Suprapubic skin (tissue), 4 donors: ENCODE results near the gene FERMT1. TPM values are rescaled to one million over a fixed set of nuclear protein-coding genes. Genes with fewer than 3 reads are reported as not detected.
A peak's percentile ranks its signal among the peaks of the same experiment; 100 is the strongest.

Experiments
- DNase-seq, 2 donors: peaks; one replicate each; pipeline ENCODE4 v3.0.0-alpha.2; 2019; ENCODE audit warnings: low spot score in 2 of 2
- H3K27ac ChIP-seq: fragments of 200-600 bp; sonication (generic); one replicate; pipeline ENCODE4 v1.5.1; 2019
- H3K27me3 ChIP-seq: fragments of 200-600 bp; sonication (generic); one replicate; pipeline ENCODE4 v1.5.1; 2019
- H3K36me3 ChIP-seq: fragments of 200-600 bp; sonication (generic); one replicate; pipeline ENCODE4 v1.5.1; 2019
- H3K4me1 ChIP-seq: fragments of 200-600 bp; sonication (generic); one replicate; pipeline ENCODE4 v1.5.1; 2019
- H3K4me3 ChIP-seq: fragments of 200-600 bp; sonication (generic); one replicate; pipeline ENCODE4 v1.5.1; 2019; ENCODE audit warnings: mild to moderate bottlenecking
- H3K9me3 ChIP-seq: fragments of 200-600 bp; sonication (generic); one replicate; pipeline ENCODE4 v1.5.1; 2019
- CTCF ChIP-seq, 2 donors: fragments of 200-600 bp in 1 of 2; fragments of 450-650 bp in 1 of 2; sonication (generic) in 1 of 2; IDR thresholded peaks; one replicate each; pipeline ENCODE4 v1.5.1; 2016 to 2019; ENCODE audit warnings: antibody characterized with exemption in 2 of 2, mild to moderate bottlenecking in 1 of 2, moderate library complexity in 1 of 2
- EP300 ChIP-seq: sonication (generic); formaldehyde crosslinking; IDR thresholded peaks from one replicate; pipeline ENCODE4 v1.6.1; 2017; ENCODE audit warnings: antibody characterized with exemption
- POLR2A ChIP-seq, 2 donors: fragments of 450-650 bp; IDR thresholded peaks; one replicate each; pipeline ENCODE4 v1.6.1; 2017; ENCODE audit warnings: antibody characterized with exemption in 2 of 2, mild to moderate bottlenecking in 2 of 2, moderate library complexity in 2 of 2
- POLR2AphosphoS5 ChIP-seq, 3 donors: sonication (generic); formaldehyde crosslinking; IDR thresholded peaks; one replicate each; pipeline ENCODE4 v1.6.1; 2017; ENCODE audit warnings: antibody characterized with exemption in 3 of 3
- WGBS: methylation state at CpG from one replicate; pipeline ENCODE4 v1.1.5; 2018; 5-methylcytosine and 5-hydroxymethylcytosine counted together
- total RNA-seq, 4 donors: library from RNA; depleted of rRNA; stranded (reverse); fragments of >200 nt; gene quantifications; one replicate each; pipeline ENCODE4 v1.1.0, GENCODE V29; 2016

FERMT1 gene
- total RNA-seq, result 10 to 100 TPM; 32.9 to 53.4 (median 37.5) TPM

GRCh38 chr20:6122873-6123648 is at the start of gene FERMT1:
Gene FERMT1, minus strand, starts transcription at chr20:6123030. Its CDS starts 3,476 bp downstream, at chr20:6119554.
- Histone ChIP-seq H3K9me3 (no peaks in the 10 kb centered on the region), H3K4me3 (peak within 1 kb of the TSS; percentile 61), H3K27me3 (peaks cover 11% of the 10 kb centered on the region), H3K4me1 (peaks cover 36% of the 10 kb centered on the region), H3K36me3 (no peaks in the 10 kb centered on the region), H3K27ac (peak within 1 kb of the TSS; percentile 94)
- 4% methylated on average over 50 of the region's 55 CpGs for WGBS
- peak in 1 of 2 donors; percentile 65 for DNase-seq
- no peak for TF ChIP-seq EP300

GRCh38 chr20:6169251-6169650 is 46.4 kb upstream of the FERMT1 start:
- no peaks in the 10 kb centered on the region for H3K27me3 ChIP-seq
- no peak for DNase-seq
- H3K4me1 ChIP-seq, result no peaks in the 10 kb centered on the region
- no peaks in the 10 kb centered on the region for H3K9me3 ChIP-seq
- no peak overlapping the region for H3K4me3 ChIP-seq
- TF ChIP-seq CTCF (IDR thresholded peaks at IDR 0.05) (no peak), POLR2A (IDR thresholded peaks at IDR 0.05) (no peak)
- no peaks in the 10 kb centered on the region for H3K36me3 ChIP-seq
- no peak overlapping the region for H3K27ac ChIP-seq

- Histone ChIP-seq H3K9me3 (no peaks in the 10 kb centered on the region), H3K27ac (no peak overlapping the region)
- TF ChIP-seq POLR2A (IDR thresholded peaks at IDR 0.05), result no peak
These were observed 45.4 kb upstream of the FERMT1 start for GRCh38 chr20:6168204-6168603.

GRCh38 chr20:6165346-6165745 is 42.5 kb upstream of the FERMT1 start:
- H3K27me3 ChIP-seq, result no peaks in the 10 kb centered on the region
- no peak overlapping the region for H3K27ac ChIP-seq
- no peaks in the 10 kb centered on the region for H3K36me3 ChIP-seq
- no peaks in the 10 kb centered on the region for H3K9me3 ChIP-seq
- DNase-seq, result no peak
- H3K4me3 ChIP-seq, result no peak overlapping the region
- H3K4me1 ChIP-seq, result no peaks in the 10 kb centered on the region
- TF ChIP-seq CTCF (IDR thresholded peaks at IDR 0.05) (no peak), POLR2A (IDR thresholded peaks at IDR 0.05) (no peak), EP300 (no peak), POLR2AphosphoS5 (IDR thresholded peaks at IDR 0.05) (no peak)

More at GRCh38 chr20:6168204-6168603, 45.4 kb upstream of the FERMT1 start:
- no peaks in the 10 kb centered on the region for H3K4me1 ChIP-seq
- H3K4me3 ChIP-seq, result no peak overlapping the region
- no peak for DNase-seq
- H3K27me3 ChIP-seq, result no peaks in the 10 kb centered on the region
- H3K36me3 ChIP-seq, result no peaks in the 10 kb centered on the region

- Histone ChIP-seq H3K27me3 (no peaks in the 10 kb centered on the region), H3K4me1 (no peaks in the 10 kb centered on the region), H3K4me3 (no peak overlapping the region), H3K36me3 (no peaks in the 10 kb centered on the region), H3K9me3 (no peaks in the 10 kb centered on the region), H3K27ac (no peak overlapping the region)
- DNase-seq, result no peak
- WGBS, result 39% methylated on average over 10 of the region's 10 CpGs
- no peak for TF ChIP-seq CTCF (IDR thresholded peaks at IDR 0.05)
- peak in 1 of 3 donors; percentile 0 for TF ChIP-seq POLR2AphosphoS5 (IDR thresholded peaks at IDR 0.05)
These were observed 41.9 kb upstream of the FERMT1 start for GRCh38 chr20:6164421-6165341.

- no peak overlapping the region for H3K4me3 ChIP-seq
- no peaks in the 10 kb centered on the region for H3K27me3 ChIP-seq
- no peak for TF ChIP-seq CTCF (IDR thresholded peaks at IDR 0.05)
- no peak for TF ChIP-seq EP300
- no peak for TF ChIP-seq POLR2A (IDR thresholded peaks at IDR 0.05)
- no peak for TF ChIP-seq POLR2AphosphoS5 (IDR thresholded peaks at IDR 0.05)
- no peaks in the 10 kb centered on the region for H3K4me1 ChIP-seq
- no peak for DNase-seq
- no peak overlapping the region for H3K27ac ChIP-seq
- H3K9me3 ChIP-seq, result no peaks in the 10 kb centered on the region
- no peaks in the 10 kb centered on the region for H3K36me3 ChIP-seq
- WGBS, result 85% methylated on average over 3 of the region's 3 CpGs
These were observed 37.9 kb upstream of the FERMT1 start for GRCh38 chr20:6160736-6161135.
